Trophoblast cell (in vitro differentiated cells and primary cell): ENCODE measurements around the gene WDR88.

Source experiments
- DNase-seq, 2 donors: peaks; one replicate each; pipeline ENCODE4 v3.0.0-alpha.2; 2016
- H2AFZ ChIP-seq: 2 replicates; pipeline ENCODE4 v1.6.1; 2013; ENCODE audit warnings: low read length, moderate library complexity, mild to moderate bottlenecking; ENCODE audit not compliant: insufficient read depth, poor library complexity
- H2AK5ac ChIP-seq: 2 replicates; pipeline ENCODE4 v1.6.1; 2013; ENCODE audit warnings: mild to moderate bottlenecking, low read length
- H2BK120ac ChIP-seq: 2 replicates; pipeline ENCODE4 v1.6.1; 2013; ENCODE audit warnings: low read length, mild to moderate bottlenecking, moderate library complexity; ENCODE audit not compliant: insufficient read depth, poor library complexity
- H2BK12ac ChIP-seq: 2 replicates; pipeline ENCODE4 v1.6.1; 2013; ENCODE audit warnings: mild to moderate bottlenecking, low read length, moderate library complexity
- H2BK5ac ChIP-seq: 2 replicates; pipeline ENCODE4 v1.6.1; 2013; ENCODE audit warnings: low read length, low read depth, moderate library complexity, mild to moderate bottlenecking; ENCODE audit not compliant: poor library complexity
- H3K14ac ChIP-seq: 2 replicates; pipeline ENCODE4 v1.6.1; 2013; ENCODE audit warnings: mild to moderate bottlenecking, low read length
- H3K18ac ChIP-seq: 2 replicates; pipeline ENCODE4 v1.6.1; 2013; ENCODE audit warnings: mild to moderate bottlenecking, low read length
- H3K23ac ChIP-seq: 2 replicates; pipeline ENCODE4 v1.6.1; 2013; ENCODE audit warnings: low read length
- H3K27ac ChIP-seq: 2 replicates; pipeline ENCODE4 v1.5.1; 2013; ENCODE audit warnings: low read depth, mild to moderate bottlenecking, inconsistent platforms, low read length, moderate library complexity
- H3K27me3 ChIP-seq: 2 replicates; pipeline ENCODE4 v1.6.1; 2013; ENCODE audit warnings: inconsistent platforms, mild to moderate bottlenecking, low read length, moderate library complexity; ENCODE audit not compliant: insufficient read depth
- H3K36me3 ChIP-seq, 2 experiments: 1 replicate in 1 of 2; 2 replicates in 1 of 2; pipeline ENCODE4 v1.6.1; 2013; ENCODE audit warnings: low read length in 2 of 2, mild to moderate bottlenecking in 2 of 2, moderate library complexity in 1 of 2; ENCODE audit not compliant: insufficient read depth in 2 of 2, control insufficient read depth in 1 of 2
- H3K4ac ChIP-seq: 2 replicates; pipeline ENCODE4 v1.6.1; 2013; ENCODE audit warnings: low read depth, mild to moderate bottlenecking, low read length, moderate library complexity
- H3K4me1 ChIP-seq, 2 experiments: 1 replicate in 1 of 2; 2 replicates in 1 of 2; pipeline ENCODE4 v1.6.1; 2013; ENCODE audit warnings: low read length in 2 of 2, mild to moderate bottlenecking in 2 of 2, moderate library complexity in 1 of 2; ENCODE audit not compliant: insufficient read depth in 2 of 2, control insufficient read depth in 1 of 2
- H3K4me2 ChIP-seq: 2 replicates; pipeline ENCODE4 v1.6.1; 2013; ENCODE audit warnings: inconsistent platforms, mild to moderate bottlenecking, low read length, moderate library complexity
- H3K4me3 ChIP-seq: 2 replicates; pipeline ENCODE4 v1.5.1; 2013; ENCODE audit warnings: mild to moderate bottlenecking, low read depth, low read length, inconsistent platforms
- H3K79me1 ChIP-seq: one replicate; pipeline ENCODE4 v1.6.1; 2013; ENCODE audit warnings: low read length
- H3K79me2 ChIP-seq: 2 replicates; pipeline ENCODE4 v1.6.1; 2013; ENCODE audit warnings: low read length, mild to moderate bottlenecking; ENCODE audit not compliant: control insufficient read depth, insufficient read depth, poor library complexity
- H3K9ac ChIP-seq: 2 replicates; pipeline ENCODE4 v1.6.1; 2013; ENCODE audit warnings: mild to moderate bottlenecking, low read length
- H3K9me3 ChIP-seq: 2 replicates; pipeline ENCODE4 v1.6.1; 2013; ENCODE audit warnings: low read depth, mild to moderate bottlenecking, control low read depth, inconsistent platforms, low read length; ENCODE audit not compliant: insufficient read depth
- H4K12ac ChIP-seq: 2 replicates; pipeline ENCODE4 v1.6.1; 2013; ENCODE audit warnings: low read depth, mild to moderate bottlenecking, low read length, moderate library complexity
- H4K8ac ChIP-seq: 2 replicates; pipeline ENCODE4 v1.6.1; 2013; ENCODE audit warnings: low read depth, mild to moderate bottlenecking, low read length, moderate library complexity
- H4K91ac ChIP-seq: one replicate; pipeline ENCODE4 v1.6.1; 2013; ENCODE audit warnings: low read depth, mild to moderate bottlenecking, low read length, moderate library complexity
- WGBS: extraction: QIAGEN DNeasy Blood & Tissue Kit; methylation state at CpG from one replicate; pipeline ENCODE4 v1.1.7; 2013; ENCODE audit warnings: missing lambda C conversion rate; ENCODE audit not compliant: insufficient read length, insufficient coverage; ENCODE audit errors: extremely low coverage; 5-methylcytosine and 5-hydroxymethylcytosine counted together

Gene WDR88

GRCh38 chr19:33217881-33218280 is 86.0 kb downstream of the WDR88 start:
- H3K14ac ChIP-seq, result no peak overlapping the region
- no peaks in the 10 kb centered on the region for H3K4me1 ChIP-seq
- H3K79me2 ChIP-seq, result no peaks in the 10 kb centered on the region
- H4K8ac ChIP-seq, result no peak overlapping the region
- no peaks in the 10 kb centered on the region for H3K27me3 ChIP-seq
- no peak overlapping the region for H3K27ac ChIP-seq
- no peak overlapping the region for H2AFZ ChIP-seq
- no peak overlapping the region for H3K23ac ChIP-seq
- DNase-seq, result no peak
- H2BK120ac ChIP-seq, result no peak overlapping the region
- H4K12ac ChIP-seq, result no peak overlapping the region
- H3K4me3 ChIP-seq, result no peak overlapping the region
- no peak overlapping the region for H4K91ac ChIP-seq
- no peak overlapping the region for H3K18ac ChIP-seq
- no peaks in the 10 kb centered on the region for H3K9me3 ChIP-seq
- no peak overlapping the region for H3K9ac ChIP-seq
- no peaks in the 10 kb centered on the region for H3K36me3 ChIP-seq
- no peak overlapping the region for H2BK12ac ChIP-seq
- H3K4me2 ChIP-seq, result no peak overlapping the region
- H2AK5ac ChIP-seq, result no peak overlapping the region
- H3K79me1 ChIP-seq, result no peaks in the 10 kb centered on the region
- WGBS, result no CpG with 5 or more reads among the region's 8 CpGs
- no peak overlapping the region for H2BK5ac ChIP-seq
- no peak overlapping the region for H3K4ac ChIP-seq

GRCh38 chr19:33219261-33219815 is 87.4 kb downstream of the WDR88 start:
- no peaks in the 10 kb centered on the region for H3K79me1 ChIP-seq
- WGBS, result no CpG with 5 or more reads among the region's 12 CpGs

GRCh38 chr19:33220115-33220514 is 88.2 kb downstream of the WDR88 start:
- H3K4me1 ChIP-seq, result no peaks in the 10 kb centered on the region
- no peak overlapping the region for H4K91ac ChIP-seq
- WGBS, result no CpG with 5 or more reads among the region's 18 CpGs

More at GRCh38 chr19:33219261-33219815, 87.4 kb downstream of the WDR88 start:
- no peak overlapping the region for H4K12ac ChIP-seq
- H3K14ac ChIP-seq, result no peak overlapping the region
- no peak overlapping the region for H2BK12ac ChIP-seq
- H3K79me2 ChIP-seq, result no peaks in the 10 kb centered on the region
- H2AK5ac ChIP-seq, result no peak overlapping the region
- H3K4me3 ChIP-seq, result no peak overlapping the region
- no peak overlapping the region for H4K91ac ChIP-seq
- no peaks in the 10 kb centered on the region for H3K4me1 ChIP-seq
- no peak overlapping the region for H3K18ac ChIP-seq
- H3K36me3 ChIP-seq, result no peaks in the 10 kb centered on the region
- H3K4me2 ChIP-seq, result no peak overlapping the region
- no peak overlapping the region for H2AFZ ChIP-seq
- no peak overlapping the region for H3K23ac ChIP-seq
- no peak overlapping the region for H2BK120ac ChIP-seq
- no peak overlapping the region for H4K8ac ChIP-seq
- no peak overlapping the region for H3K9ac ChIP-seq
- no peak overlapping the region for H3K27ac ChIP-seq
- H2BK5ac ChIP-seq, result no peak overlapping the region
- DNase-seq, result no peak
- no peaks in the 10 kb centered on the region for H3K9me3 ChIP-seq
- no peak overlapping the region for H3K4ac ChIP-seq
- peaks cover 5% of the 10 kb centered on the region for H3K27me3 ChIP-seq

GRCh38 chr19:33220735-33221134 is 88.8 kb downstream of the WDR88 start:
- Histone ChIP-seq H4K8ac (no peak overlapping the region), H3K9me3 (peaks cover 1% of the 10 kb centered on the region), H3K4me1 (peaks cover 0 to 2% of the 10 kb centered on the region in 2 experiments), H3K9ac (no peak overlapping the region), H3K18ac (no peak overlapping the region), H3K79me2 (no peaks in the 10 kb centered on the region), H3K27ac (no peak overlapping the region), H4K12ac (no peak overlapping the region), H3K14ac (no peak overlapping the region), H3K4me2 (no peak overlapping the region), H2AFZ (no peak overlapping the region), H3K23ac (no peak overlapping the region), H3K4ac (no peak overlapping the region), H3K79me1 (no peaks in the 10 kb centered on the region), H2BK5ac (no peak overlapping the region), H3K36me3 (no peaks in the 10 kb centered on the region), H4K91ac (no peak overlapping the region), H2BK12ac (no peak overlapping the region), H3K27me3 (peaks cover 17% of the 10 kb centered on the region), H2BK120ac (no peak overlapping the region), H2AK5ac (no peak overlapping the region), H3K4me3 (no peak overlapping the region)
- DNase-seq, result no peak
- WGBS, result no CpG with 5 or more reads among the region's 9 CpGs

More at GRCh38 chr19:33220115-33220514, 88.2 kb downstream of the WDR88 start:
- no peak overlapping the region for H3K9ac ChIP-seq
- H3K14ac ChIP-seq, result no peak overlapping the region
- H2AK5ac ChIP-seq, result no peak overlapping the region
- no peak for DNase-seq
- H2BK120ac ChIP-seq, result no peak overlapping the region
- H3K27me3 ChIP-seq, result peaks cover 12% of the 10 kb centered on the region
- H4K12ac ChIP-seq, result no peak overlapping the region
- H3K9me3 ChIP-seq, result no peaks in the 10 kb centered on the region
- H2BK12ac ChIP-seq, result no peak overlapping the region
- H3K4me3 ChIP-seq, result no peak overlapping the region
- no peak overlapping the region for H2AFZ ChIP-seq
- H4K8ac ChIP-seq, result no peak overlapping the region
- H3K4ac ChIP-seq, result no peak overlapping the region
- H3K79me1 ChIP-seq, result no peaks in the 10 kb centered on the region
- no peak overlapping the region for H3K23ac ChIP-seq
- no peak overlapping the region for H3K27ac ChIP-seq
- H3K79me2 ChIP-seq, result no peaks in the 10 kb centered on the region
- H3K36me3 ChIP-seq, result no peaks in the 10 kb centered on the region
- no peak overlapping the region for H3K4me2 ChIP-seq
- H3K18ac ChIP-seq, result no peak overlapping the region
- no peak overlapping the region for H2BK5ac ChIP-seq
